Neural crest cell (in vitro differentiated cells): ENCODE results near the gene NTNG2. TPM values are rescaled to one million over a fixed set of nuclear protein-coding genes. Genes with fewer than 3 reads are reported as not detected.

Source experiments
- DNase-seq: peaks from one replicate; pipeline ENCODE4 v3.0.0; 2021; ENCODE audit warnings: low read depth, mixed read lengths, low spot score
- H3K27ac Mint-ChIP-seq: one replicate; pipeline ENCODE4 v1.8.0; 2021; ENCODE audit warnings: mild to moderate bottlenecking, mixed read lengths; ENCODE audit not compliant: unreplicated experiment
- H3K27me3 Mint-ChIP-seq: 2 replicates; pipeline ENCODE4 v1.8.0; 2021; ENCODE audit warnings: low read depth, mild to moderate bottlenecking, mixed read lengths
- H3K36me3 Mint-ChIP-seq: 2 replicates; pipeline ENCODE4 v1.8.0; 2021; ENCODE audit warnings: low read depth, mild to moderate bottlenecking, mixed read lengths
- H3K4me1 Mint-ChIP-seq: 2 replicates; pipeline ENCODE4 v1.8.0; 2021; ENCODE audit warnings: mixed read lengths
- H3K4me3 Mint-ChIP-seq: one replicate; pipeline ENCODE4 v1.8.0; 2021; ENCODE audit warnings: mild to moderate bottlenecking, mixed read lengths
- H3K9me3 Mint-ChIP-seq: 2 replicates; pipeline ENCODE4 v1.8.0; 2021; ENCODE audit warnings: mixed read lengths
- CTCF ChIP-seq: fragments of 200-600 bp; sonication (generic); conservative IDR thresholded peaks from 2 replicates; pipeline ENCODE4 v1.5.0; 2021; ENCODE audit warnings: antibody characterized with exemption, mild to moderate bottlenecking
- total RNA-seq: library from RNA; stranded (reverse); gene quantifications from 2 replicates; pipeline ENCODE4 v1.2.1, GENCODE V29; 2021

NTNG2 gene
- total RNA-seq, 1 donor from 2014 or later, result 3.6 TPM

DNA sequence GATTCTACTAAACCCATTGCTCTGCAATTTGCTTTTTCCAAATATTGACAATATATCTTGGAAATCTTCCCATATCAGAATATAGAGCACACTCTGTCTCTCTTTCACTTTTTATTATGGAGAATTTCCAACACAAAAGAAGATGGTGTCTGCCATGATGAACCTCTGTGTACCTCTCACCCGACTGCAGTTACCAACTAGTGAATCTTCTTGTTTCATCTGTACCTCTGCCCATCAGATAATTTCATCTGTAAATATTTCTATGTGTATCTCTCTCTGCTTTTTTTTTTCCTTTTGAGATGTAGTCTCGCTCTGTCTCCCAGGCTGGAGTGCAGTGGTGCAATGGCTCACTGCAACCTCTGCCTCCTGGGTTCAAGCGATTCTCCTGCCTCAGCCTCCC lies 62.8 kb downstream of the NTNG2 start:
- H3K4me3 Mint-ChIP-seq, result no peak overlapping the region
- H3K27me3 Mint-ChIP-seq, result peaks cover 10% of the 10 kb centered on the region
- no peak for DNase-seq
- no peaks in the 10 kb centered on the region for H3K4me1 Mint-ChIP-seq
- no peak overlapping the region for H3K27ac Mint-ChIP-seq
- TF ChIP-seq CTCF, result no peak
- H3K36me3 Mint-ChIP-seq, result no peaks in the 10 kb centered on the region
- no peaks in the 10 kb centered on the region for H3K9me3 Mint-ChIP-seq

DNA sequence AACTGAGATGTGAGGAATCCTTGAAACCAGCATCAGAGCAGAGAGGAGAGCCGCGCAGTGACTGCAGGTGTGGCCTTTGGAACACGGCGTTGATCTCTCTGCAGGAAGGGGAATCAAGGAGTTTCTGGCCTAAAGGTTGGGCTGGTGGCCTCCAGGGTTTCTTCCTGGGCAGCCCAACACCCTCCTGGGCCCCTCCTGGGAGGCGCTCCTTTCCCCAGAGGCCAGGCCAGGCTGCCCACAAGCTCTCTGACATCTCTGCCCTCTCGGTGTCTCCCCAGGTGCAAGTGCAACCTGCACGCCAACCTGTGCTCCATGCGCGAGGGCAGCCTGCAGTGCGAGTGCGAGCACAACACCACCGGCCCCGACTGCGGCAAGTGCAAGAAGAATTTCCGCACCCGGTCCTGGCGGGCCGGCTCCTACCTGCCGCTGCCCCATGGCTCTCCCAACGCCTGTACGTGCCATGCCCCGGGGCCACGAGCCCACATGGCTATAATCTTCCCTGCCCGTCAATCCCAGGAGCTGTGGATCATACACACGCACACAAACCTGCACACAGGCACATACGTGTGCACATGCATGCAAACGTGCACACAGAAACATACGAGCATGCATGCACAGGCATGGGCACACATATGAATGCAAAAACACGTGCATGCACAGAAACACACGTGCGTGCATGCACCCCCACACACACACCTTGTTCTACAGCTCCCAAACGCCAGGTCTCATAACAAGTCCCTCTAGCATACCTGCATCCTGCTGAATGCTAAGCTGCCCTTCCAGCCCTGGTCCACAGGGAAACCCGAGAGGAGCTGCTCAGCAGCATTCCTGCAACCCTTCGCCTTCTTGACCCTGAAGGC lies 64.9 kb downstream of the NTNG2 start:
- DNase-seq, result no peak
- Mint-ChIP-seq H3K36me3 (no peaks in the 10 kb centered on the region), H3K27ac (no peak overlapping the region), H3K27me3 (peaks cover 4% of the 10 kb centered on the region), H3K4me1 (no peaks in the 10 kb centered on the region), H3K4me3 (no peak overlapping the region), H3K9me3 (no peaks in the 10 kb centered on the region)
- TF ChIP-seq CTCF, result no peak

DNA sequence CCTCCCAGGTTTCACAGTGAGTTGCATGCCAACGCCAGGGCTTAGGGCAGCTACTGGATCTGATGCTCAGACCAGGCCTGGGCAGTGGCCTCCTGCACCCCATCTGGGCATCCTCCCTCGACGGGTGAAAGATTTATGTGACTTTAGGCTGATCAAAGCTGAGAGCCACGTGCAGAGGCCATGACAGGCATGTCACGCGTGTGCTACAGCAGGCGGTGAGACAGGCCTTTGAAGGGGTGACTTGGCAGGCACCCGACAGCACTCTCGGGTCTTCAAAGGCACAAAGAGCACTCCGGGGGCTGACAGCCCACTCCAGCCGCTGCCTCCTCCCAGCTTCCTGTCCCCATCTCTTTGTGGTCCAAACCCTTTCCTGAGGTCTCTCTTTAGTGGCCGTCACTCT lies 66.2 kb downstream of the NTNG2 start:
- no peak overlapping the region for H3K4me3 Mint-ChIP-seq
- TF ChIP-seq CTCF, result no peak
- H3K9me3 Mint-ChIP-seq, result no peaks in the 10 kb centered on the region
- no peaks in the 10 kb centered on the region for H3K4me1 Mint-ChIP-seq
- no peaks in the 10 kb centered on the region for H3K36me3 Mint-ChIP-seq
- DNase-seq, result no peak
- no peak overlapping the region for H3K27ac Mint-ChIP-seq
- no peaks in the 10 kb centered on the region for H3K27me3 Mint-ChIP-seq

DNA sequence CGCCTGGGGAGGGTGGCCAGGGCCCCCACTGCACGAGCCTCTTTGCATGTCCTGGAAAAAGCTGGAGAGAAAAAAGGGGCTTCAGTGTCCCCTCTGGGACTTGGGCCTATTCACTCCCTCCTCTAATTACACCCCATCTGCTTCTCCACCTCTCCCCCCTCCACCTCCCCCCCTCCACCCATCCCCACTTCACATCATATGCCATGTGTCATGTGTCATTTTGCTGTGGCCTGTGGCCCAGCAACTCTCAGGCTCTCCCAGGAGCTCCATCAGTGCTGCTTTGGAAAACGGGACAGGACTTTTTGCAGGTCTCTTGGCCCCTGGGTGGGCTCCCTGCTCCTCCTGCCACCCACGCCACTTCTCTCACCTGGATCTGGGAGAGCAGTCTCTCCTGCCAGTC lies 68.7 kb downstream of the NTNG2 start:
- H3K36me3 Mint-ChIP-seq, result no peaks in the 10 kb centered on the region
- DNase-seq, result no peak
- no peak overlapping the region for H3K27ac Mint-ChIP-seq
- H3K9me3 Mint-ChIP-seq, result no peaks in the 10 kb centered on the region
- no peaks in the 10 kb centered on the region for H3K27me3 Mint-ChIP-seq
- TF ChIP-seq CTCF, result no peak
- H3K4me1 Mint-ChIP-seq, result no peaks in the 10 kb centered on the region
- H3K4me3 Mint-ChIP-seq, result no peak overlapping the region

- Mint-ChIP-seq H3K27ac (no peak overlapping the region), H3K4me1 (no peaks in the 10 kb centered on the region), H3K4me3 (no peak overlapping the region), H3K27me3 (no peaks in the 10 kb centered on the region), H3K36me3 (no peaks in the 10 kb centered on the region), H3K9me3 (no peaks in the 10 kb centered on the region)
- no peak for TF ChIP-seq CTCF
- no peak for DNase-seq
Measured at GRCh38 chr9:132231019-132231701, 69.3 kb downstream of the NTNG2 start.
